Prostate gland (tissue), 2 donors: ENCODE results near the gene MIER2.

Experiments
- POLR2A ChIP-seq: fragments of 450-650 bp; IDR thresholded peaks from one replicate; pipeline ENCODE4 v1.6.1; 2016; ENCODE audit warnings: antibody characterized with exemption, mild to moderate bottlenecking
- TF ChIP-seq, protein P1 (sequence below), 4 experiments: fragments of 200-600 bp in 2 of 4; fragments of 450-650 bp in 2 of 4; sonication (generic) in 2 of 4; IDR thresholded peaks; 1 replicate in 3 of 4; 2 replicates in 1 of 4; pipeline ENCODE4 v1.5.1; 2016 to 2019; ENCODE audit warnings: antibody characterized with exemption in 4 of 4, mild to moderate bottlenecking in 2 of 4, moderate library complexity in 2 of 4

DNA sequence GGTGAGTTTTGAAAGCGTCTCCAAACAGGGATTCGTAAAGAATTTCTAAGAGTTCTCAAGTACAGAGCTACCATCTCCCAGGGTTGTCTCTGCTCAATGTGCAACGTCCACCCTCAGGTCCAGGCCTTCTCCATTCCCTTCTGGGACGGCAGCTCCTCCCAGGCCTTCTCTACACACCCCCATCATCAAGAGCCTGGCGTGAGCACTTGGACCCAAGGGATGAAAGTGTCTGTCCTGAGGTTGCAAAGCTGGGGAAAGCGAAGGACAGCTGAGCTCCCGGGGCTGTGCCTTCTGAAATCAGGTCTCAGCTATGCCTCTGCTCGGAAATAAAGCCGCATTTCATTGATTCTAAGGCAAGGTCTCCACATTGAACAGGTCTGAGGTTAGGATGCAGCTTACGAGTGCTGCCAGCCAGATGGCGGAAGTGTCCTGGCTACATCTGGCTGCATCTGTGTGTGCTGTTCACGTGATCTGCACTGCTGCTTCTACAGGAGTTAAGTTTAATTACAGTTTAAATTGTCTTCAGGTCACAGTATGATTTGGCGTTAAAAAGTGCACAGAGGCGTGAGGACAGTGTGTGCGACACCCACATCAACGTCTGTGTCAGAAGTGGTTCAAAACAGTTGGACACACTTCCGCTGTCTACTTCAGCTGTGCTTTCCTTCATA, 27.0 kb upstream of the MIER2 start:
- no peak for TF ChIP-seq POLR2A
- TF ChIP-seq, protein P1, sequence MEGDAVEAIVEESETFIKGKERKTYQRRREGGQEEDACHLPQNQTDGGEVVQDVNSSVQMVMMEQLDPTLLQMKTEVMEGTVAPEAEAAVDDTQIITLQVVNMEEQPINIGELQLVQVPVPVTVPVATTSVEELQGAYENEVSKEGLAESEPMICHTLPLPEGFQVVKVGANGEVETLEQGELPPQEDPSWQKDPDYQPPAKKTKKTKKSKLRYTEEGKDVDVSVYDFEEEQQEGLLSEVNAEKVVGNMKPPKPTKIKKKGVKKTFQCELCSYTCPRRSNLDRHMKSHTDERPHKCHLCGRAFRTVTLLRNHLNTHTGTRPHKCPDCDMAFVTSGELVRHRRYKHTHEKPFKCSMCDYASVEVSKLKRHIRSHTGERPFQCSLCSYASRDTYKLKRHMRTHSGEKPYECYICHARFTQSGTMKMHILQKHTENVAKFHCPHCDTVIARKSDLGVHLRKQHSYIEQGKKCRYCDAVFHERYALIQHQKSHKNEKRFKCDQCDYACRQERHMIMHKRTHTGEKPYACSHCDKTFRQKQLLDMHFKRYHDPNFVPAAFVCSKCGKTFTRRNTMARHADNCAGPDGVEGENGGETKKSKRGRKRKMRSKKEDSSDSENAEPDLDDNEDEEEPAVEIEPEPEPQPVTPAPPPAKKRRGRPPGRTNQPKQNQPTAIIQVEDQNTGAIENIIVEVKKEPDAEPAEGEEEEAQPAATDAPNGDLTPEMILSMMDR (IDR thresholded peaks at IDR 0.05): no peak
